Fibroblast of lung (primary cell): ENCODE results near the gene UBQLN3. TPM values are rescaled to one million over a fixed set of nuclear protein-coding genes. Genes with fewer than 3 reads are reported as not detected.
A peak's percentile ranks its signal among the peaks of the same experiment; 100 is the strongest.

ENCODE experiments used
- DNase-seq, 2 donors: peaks; one replicate each; pipeline versions ENCODE4 v3.0.0 to v3.0.0-alpha.2; 2010; ENCODE audit warnings: low read depth in 2 of 2
- H2AFZ ChIP-seq: 2 replicates; pipeline ENCODE4 v1.5.1; 2012; ENCODE audit warnings: low read length, control low read depth, inconsistent platforms
- H3K27ac ChIP-seq: 2 replicates; pipeline ENCODE4 v1.5.1; 2011; ENCODE audit warnings: low read length, control low read depth; ENCODE audit not compliant: insufficient read depth
- H3K27me3 ChIP-seq: 2 replicates; pipeline ENCODE4 v1.5.1; 2011; ENCODE audit warnings: mild to moderate bottlenecking, low read length; ENCODE audit not compliant: control insufficient read depth, insufficient read depth
- H3K36me3 ChIP-seq: 2 replicates; pipeline ENCODE4 v1.5.1; 2011; ENCODE audit warnings: low read length; ENCODE audit not compliant: control insufficient read depth, insufficient read depth
- H3K4me1 ChIP-seq: 2 replicates; pipeline ENCODE4 v1.5.1; 2011; ENCODE audit warnings: low read length; ENCODE audit not compliant: control insufficient read depth, insufficient read depth; ENCODE audit errors: extremely low read depth
- H3K4me2 ChIP-seq: 2 replicates; pipeline ENCODE4 v1.5.1; 2011; ENCODE audit warnings: low read length, control low read depth; ENCODE audit not compliant: insufficient read depth; ENCODE audit errors: extremely low read depth
- H3K4me3 ChIP-seq, 4 experiments: fragments of 200-600 bp in 1 of 4; sonication (generic) in 1 of 4; replicated peaks in 1 of 4; 2 replicates each; pipeline ENCODE4 v1.5.1; 2011 to 2016; ENCODE audit warnings: low read length in 4 of 4, low read depth in 3 of 4, mild to moderate bottlenecking in 3 of 4, control low read depth in 2 of 4, inconsistent platforms in 1 of 4, mixed read lengths in 1 of 4; ENCODE audit not compliant: insufficient read depth in 1 of 4; ENCODE audit errors: control extremely low read depth in 1 of 4
- H3K79me2 ChIP-seq: 2 replicates; pipeline ENCODE4 v1.5.1; 2012; ENCODE audit warnings: mild to moderate bottlenecking, low read length, inconsistent platforms; ENCODE audit not compliant: control insufficient read depth, insufficient read depth
- H3K9ac ChIP-seq: 2 replicates; pipeline ENCODE4 v1.5.1; 2011; ENCODE audit warnings: mild to moderate bottlenecking, low read length, control low read depth; ENCODE audit not compliant: insufficient read depth
- H3K9me3 ChIP-seq: 2 replicates; pipeline ENCODE4 v1.5.1; 2012; ENCODE audit warnings: low read depth, low read length; ENCODE audit not compliant: control insufficient read depth, insufficient read depth
- H4K20me1 ChIP-seq: 2 replicates; pipeline ENCODE4 v1.5.1; 2011; ENCODE audit warnings: low read length; ENCODE audit not compliant: control insufficient read depth, insufficient read depth; ENCODE audit errors: extremely low read depth
- EZH2 ChIP-seq: IDR thresholded peaks from 2 replicates; pipeline ENCODE4 v1.5.1; 2012; ENCODE audit warnings: low read length, control low read depth, mild to moderate bottlenecking; ENCODE audit errors: missing control alignments
- polyA plus RNA-seq, 2 donors: library from polyadenylated mRNA; depleted of rRNA in 1 of 2; stranded (reverse) in 1 of 2; unstranded in 1 of 2; fragments of >200 nt; gene quantifications; 2 replicates each; pipeline ENCODE4 v1.2.1, GENCODE V29; 2011 to 2012; ENCODE audit warnings: missing spikeins in 1 of 2
- total RNA-seq: library from RNA; depleted of rRNA; stranded (reverse); fragments of >200 nt; gene quantifications from 2 replicates; pipeline ENCODE4 v1.2.1, GENCODE V29; 2014
- TF ChIP-seq, protein P1 (sequence below), 2 donors: IDR thresholded peaks in 1 of 2; conservative IDR thresholded peaks in 1 of 2; 1 replicate in 1 of 2; 2 replicates in 1 of 2; pipeline ENCODE4 v1.5.1; 2011 to 2012; ENCODE audit warnings: low read length in 2 of 2, control low read depth in 1 of 2, inconsistent platforms in 1 of 2, low read depth in 1 of 2, mild to moderate bottlenecking in 1 of 2

Gene UBQLN3
- total and polyA plus RNA-seq, 2 donors (not counting 1 experiment from before 2014, with no cell fraction given), result 0.17 TPM; not detected in 1

GRCh38 chr11:5553343-5553742 lies 43.6 kb upstream of the UBQLN3 start:
- Histone ChIP-seq H3K79me2 (no peaks in the 10 kb centered on the region), H3K4me3 (no peak overlapping the region), H4K20me1 (no peaks in the 10 kb centered on the region), H3K9me3 (no peaks in the 10 kb centered on the region), H3K36me3 (no peaks in the 10 kb centered on the region), H3K9ac (no peak overlapping the region), H3K27ac (no peak overlapping the region), H3K4me2 (no peak overlapping the region), H3K4me1 (no peaks in the 10 kb centered on the region), H2AFZ (no peak overlapping the region), H3K27me3 (no peaks in the 10 kb centered on the region)
- no peak for DNase-seq
- TF ChIP-seq, protein P1, sequence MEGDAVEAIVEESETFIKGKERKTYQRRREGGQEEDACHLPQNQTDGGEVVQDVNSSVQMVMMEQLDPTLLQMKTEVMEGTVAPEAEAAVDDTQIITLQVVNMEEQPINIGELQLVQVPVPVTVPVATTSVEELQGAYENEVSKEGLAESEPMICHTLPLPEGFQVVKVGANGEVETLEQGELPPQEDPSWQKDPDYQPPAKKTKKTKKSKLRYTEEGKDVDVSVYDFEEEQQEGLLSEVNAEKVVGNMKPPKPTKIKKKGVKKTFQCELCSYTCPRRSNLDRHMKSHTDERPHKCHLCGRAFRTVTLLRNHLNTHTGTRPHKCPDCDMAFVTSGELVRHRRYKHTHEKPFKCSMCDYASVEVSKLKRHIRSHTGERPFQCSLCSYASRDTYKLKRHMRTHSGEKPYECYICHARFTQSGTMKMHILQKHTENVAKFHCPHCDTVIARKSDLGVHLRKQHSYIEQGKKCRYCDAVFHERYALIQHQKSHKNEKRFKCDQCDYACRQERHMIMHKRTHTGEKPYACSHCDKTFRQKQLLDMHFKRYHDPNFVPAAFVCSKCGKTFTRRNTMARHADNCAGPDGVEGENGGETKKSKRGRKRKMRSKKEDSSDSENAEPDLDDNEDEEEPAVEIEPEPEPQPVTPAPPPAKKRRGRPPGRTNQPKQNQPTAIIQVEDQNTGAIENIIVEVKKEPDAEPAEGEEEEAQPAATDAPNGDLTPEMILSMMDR (conservative IDR thresholded peaks at IDR 0.05 in 1 of 2, IDR thresholded peaks at IDR 0.05 in 1 of 2; ENCODE audit: low read depth in 1 of 2, low read length in 2 of 2), result no peak
- TF ChIP-seq EZH2, result no peak

GRCh38 chr11:5550440-5551095 lies 40.8 kb upstream of the UBQLN3 start:
- Histone ChIP-seq H3K9me3 (no peaks in the 10 kb centered on the region), H3K4me3 (no peak overlapping the region), H3K27ac (peak overlapping the region; percentile 40), H3K27me3 (no peaks in the 10 kb centered on the region), H3K36me3 (no peaks in the 10 kb centered on the region), H3K4me1 (no peaks in the 10 kb centered on the region), H3K79me2 (no peaks in the 10 kb centered on the region), H2AFZ (no peak overlapping the region), H3K4me2 (peak overlapping the region; percentile 46), H3K9ac (no peak overlapping the region), H4K20me1 (no peaks in the 10 kb centered on the region)
- peak; percentile 37 to 94 for DNase-seq
- TF ChIP-seq EZH2, result no peak

- Histone ChIP-seq H3K36me3 (no peaks in the 10 kb centered on the region), H2AFZ (no peak within 1 kb of the TSS), H3K4me2 (no peak within 1 kb of the TSS), H3K9me3 (no peaks in the 10 kb centered on the region), H4K20me1 (no peaks in the 10 kb centered on the region), H3K27ac (no peak within 1 kb of the TSS), H3K79me2 (no peaks in the 10 kb centered on the region), H3K4me3 (no peak within 1 kb of the TSS), H3K4me1 (no peaks in the 10 kb centered on the region), H3K27me3 (no peaks in the 10 kb centered on the region), H3K9ac (no peak within 1 kb of the TSS)
- TF ChIP-seq, protein P1 (conservative IDR thresholded peaks at IDR 0.05 in 1 of 2, IDR thresholded peaks at IDR 0.05 in 1 of 2; ENCODE audit: low read depth in 1 of 2, low read length in 2 of 2), result no peak
- TF ChIP-seq EZH2, result no peak
- no peak for DNase-seq
These were observed 38.7 kb upstream of the UBQLN3 start, which contains the start of gene OR52H1 for GRCh38 chr11:5548440-5548839. Gene OR52H1, minus strand, starts transcription at chr11:5548540. Its CDS starts 3,035 bp downstream, at chr11:5545505.
